ENCODE results near the gene OVCA2. TPM values are rescaled to one million over a fixed set of nuclear protein-coding genes. Genes with fewer than 3 reads are reported as not detected.

OVCA2 gene
- total RNA-seq, 2 experiments from 2014 or later: 46.2 to 48.6 TPM

DNA sequence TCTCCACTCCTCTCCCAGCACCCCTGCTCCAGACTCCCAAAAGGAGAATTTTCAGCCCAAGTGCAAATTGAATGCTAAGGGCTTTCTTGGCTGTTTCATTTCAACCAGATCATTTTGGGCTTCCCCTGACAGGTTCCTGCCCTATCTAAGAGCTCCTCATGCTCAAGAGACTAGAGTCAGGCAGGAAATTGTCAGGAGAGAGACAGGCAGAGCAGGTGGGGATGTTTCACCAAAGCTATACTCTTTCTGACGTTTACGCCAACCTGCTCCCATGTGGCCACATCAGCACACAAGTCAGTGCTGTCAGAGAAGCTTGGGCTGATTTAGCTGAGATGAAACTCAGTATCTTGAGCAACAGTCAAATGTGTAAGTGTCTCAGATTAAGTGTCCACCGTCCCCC, 44.5 kb downstream of the OVCA2 start:
- ChIA-PET POLR2A (no interaction called here), CTCF (interaction anchor here (0.9 to 12.0 kb wide), 5 partner anchors 10 to 185 kb away, joined by 3 to 82 read pairs (median 3); partner anchors contain the start of gene HIC1)

DNA sequence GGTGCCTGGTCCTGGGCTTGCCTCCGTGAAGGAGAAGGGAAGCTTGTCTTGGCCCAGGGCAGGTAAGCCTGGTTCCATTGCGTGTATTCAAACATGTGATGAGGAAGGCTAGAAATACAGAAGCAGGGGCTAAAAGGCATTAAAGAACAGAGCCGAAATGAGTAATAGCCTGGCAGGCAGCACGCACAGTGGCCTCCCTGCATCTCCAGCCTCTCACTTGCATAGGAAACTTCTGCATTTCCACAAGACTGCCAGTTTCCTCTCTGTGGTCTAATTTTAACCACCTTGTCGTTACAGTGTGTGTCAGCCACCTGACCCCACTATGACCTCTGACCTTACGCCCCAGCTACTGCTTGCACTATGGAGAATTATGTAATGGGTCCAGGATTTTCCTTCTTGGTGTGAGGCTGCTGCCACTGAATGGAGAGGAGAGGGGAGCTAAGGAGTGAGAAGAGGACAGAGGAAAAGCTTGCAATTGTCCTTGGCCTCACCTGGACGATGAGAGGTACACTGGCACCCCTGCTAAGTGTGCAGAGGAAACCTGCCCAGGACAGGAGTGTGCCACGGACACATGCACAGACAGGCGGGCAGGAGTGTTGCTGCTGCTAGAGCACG, 45.9 kb downstream of the OVCA2 start:
- CTCF ChIA-PET: interaction anchor here (0.5 to 12.0 kb wide), 6 partner anchors 15 to 157 kb away, joined by 4 to 82 read pairs (median 4); partner anchors contain the start of gene HIC1
- POLR2A ChIA-PET: interaction anchor here (0.5 to 1.4 kb wide), 3 partner anchors 17 to 177 kb away, joined by 3 to 7 read pairs (median 5); no protein-coding TSS in a partner anchor

DNA sequence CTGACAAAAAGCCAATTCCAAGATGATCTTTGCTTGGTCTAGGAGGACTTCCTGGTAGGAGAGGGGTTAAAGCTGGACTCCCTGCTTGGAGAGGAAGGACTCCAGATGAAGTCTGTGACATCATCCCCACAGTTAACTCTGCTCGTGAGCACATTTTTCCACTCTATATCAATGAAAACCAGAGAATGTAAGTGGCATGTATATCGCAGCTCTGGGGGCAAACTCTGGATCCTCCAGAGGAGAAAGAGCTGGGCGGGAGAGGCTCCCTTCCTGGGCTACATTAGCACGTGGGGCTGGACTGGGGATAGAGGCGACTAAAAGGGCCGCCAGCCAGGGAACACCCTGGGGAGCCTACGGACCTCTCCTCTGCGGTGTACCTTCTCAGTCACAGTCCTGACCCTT, 47.2 kb downstream of the OVCA2 start:
- POLR2A ChIA-PET: interaction anchor here (0.5 to 2.0 kb wide), 10 partner anchors 20 to 312 kb away, joined by 3 to 9 read pairs (median 4); partner anchors contain the start of gene MNT
- CTCF ChIA-PET: interaction anchor here (0.6 to 12.0 kb wide), 5 partner anchors 11 to 165 kb away, joined by 3 to 82 read pairs (median 4); partner anchors contain the start of gene HIC1

DNA sequence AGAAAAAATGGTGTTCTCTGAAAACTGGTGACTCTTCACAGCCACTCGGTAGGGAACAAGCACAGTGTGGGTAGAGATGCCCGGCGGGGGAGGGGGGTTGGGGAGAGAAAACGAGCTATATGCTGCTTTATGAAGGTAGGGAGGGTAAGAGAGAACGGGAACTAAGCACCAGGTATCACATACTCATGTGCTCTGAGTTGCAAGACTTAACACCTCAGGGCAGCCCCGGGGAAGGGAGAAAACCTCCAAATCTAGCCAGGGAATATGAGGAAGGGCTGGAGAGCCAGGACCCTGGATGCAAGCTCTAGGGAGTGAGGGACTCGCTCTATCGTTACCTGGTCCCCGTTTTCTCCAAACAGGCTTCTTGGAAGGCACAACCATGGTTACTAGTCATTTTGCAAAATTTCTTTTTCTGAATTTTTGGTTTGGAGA, 48.4 kb downstream of the OVCA2 start:
- ChIA-PET POLR2A (interaction anchor here (0.5 to 2.0 kb wide), 9 partner anchors 8 to 263 kb away, joined by 3 to 9 read pairs (median 5); no protein-coding TSS in a partner anchor), CTCF (interaction anchor here (0.6 to 12.0 kb wide), 11 partner anchors 9 to 253 kb away, joined by 3 to 82 read pairs (median 3); partner anchors contain the start of gene HIC1)

DNA sequence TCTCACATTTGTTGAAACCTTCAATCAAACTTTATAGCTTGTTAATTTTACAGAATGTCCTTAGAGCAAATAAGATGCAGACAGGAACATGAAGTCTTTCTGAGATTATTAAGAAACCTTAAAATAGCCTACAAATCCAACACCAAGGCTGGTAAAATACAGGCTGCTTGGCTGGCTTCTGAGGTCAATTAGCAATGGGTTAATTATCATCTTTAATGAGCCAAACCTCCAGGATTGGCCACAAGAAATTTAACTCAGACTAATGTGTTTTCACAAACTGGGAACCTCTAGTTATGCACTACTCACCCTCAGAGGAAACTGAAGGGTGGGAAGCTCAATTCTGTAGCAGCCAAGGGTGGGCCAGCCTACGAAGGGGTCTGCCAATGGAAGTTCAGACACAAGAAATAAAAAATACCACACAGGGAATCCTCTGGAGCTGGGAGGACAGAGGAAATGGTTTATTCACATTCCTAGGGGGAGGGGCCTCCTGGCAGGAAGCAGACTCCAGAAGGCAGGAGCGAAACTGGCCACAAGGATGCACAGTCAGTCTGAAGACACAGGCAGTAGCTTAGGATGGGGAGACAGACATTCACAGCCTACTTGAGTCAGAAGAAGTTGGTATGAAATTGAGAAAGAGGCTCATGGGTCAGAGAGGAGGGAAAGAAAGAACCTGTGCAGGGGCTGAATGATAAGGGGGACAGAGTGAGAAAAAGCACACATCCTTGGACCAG, 49.1 kb downstream of the OVCA2 start:
- ChIA-PET CTCF (interaction anchor here (0.7 to 12.0 kb wide), 9 partner anchors 9 to 154 kb away, joined by 3 to 82 read pairs (median 5); partner anchors contain the start of gene HIC1), POLR2A (interaction anchor here (0.5 to 1.1 kb wide), 3 partner anchors 9 to 246 kb away, joined by 4 to 5 read pairs (median 4); no protein-coding TSS in a partner anchor)

DNA sequence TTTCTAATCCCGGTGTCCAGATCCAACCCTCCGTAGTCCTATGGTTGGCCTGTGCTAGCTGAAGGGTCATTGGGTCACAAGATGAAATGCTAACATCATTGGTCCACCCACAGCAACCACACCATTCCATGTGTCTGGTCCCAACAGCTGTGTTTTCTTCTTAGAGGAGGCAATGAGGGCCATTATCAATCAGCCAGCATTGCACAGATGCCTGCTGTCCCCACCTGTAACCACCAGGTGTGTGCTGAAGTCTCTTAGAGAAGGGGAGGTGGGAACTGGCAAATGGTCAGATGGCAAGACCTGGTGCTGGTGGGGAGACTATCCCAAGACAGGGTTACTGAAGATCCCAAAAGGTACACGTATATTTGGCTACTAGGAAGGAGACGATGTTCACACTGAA, 50.4 kb downstream of the OVCA2 start:
- ChIA-PET CTCF (interaction anchor here (1.9 kb wide), 1 partner anchor 11 kb away, joined by 5 read pairs; no protein-coding TSS in a partner anchor), POLR2A (interaction anchor here (0.6 kb wide), 1 partner anchor 23 kb away, joined by 5 read pairs; no protein-coding TSS in a partner anchor)

Other genes with a start within 250 kb of the OVCA2 start
- gene SMYD4, start 212.1 kb upstream of the OVCA2 start, total RNA-seq: 10 to 100 TPM; 19.4 to 26.4 TPM
- gene RPA1, start 212.0 kb upstream of the OVCA2 start, total RNA-seq: 100 to 1,000 TPM; 191 to 195 TPM
- gene RTN4RL1, start 16.7 kb upstream of the OVCA2 start, total RNA-seq: 1 to 10 TPM; 1.3 to 1.5 TPM
- gene DPH1, start 11.9 kb upstream of the OVCA2 start, total RNA-seq: 10 to 100 TPM; 40.1 to 45.0 TPM
- 10 to 100 TPM; 57.1 to 58.7 TPM for gene HIC1, start 13.1 kb downstream of the OVCA2 start, total RNA-seq